ENCODE results near the gene PLBD2. TPM values are rescaled to one million over a fixed set of nuclear protein-coding genes. Genes with fewer than 3 reads are reported as not detected.

Gene PLBD2
- total RNA-seq, 1 experiment from 2014 or later, result 18.8 TPM

DNA sequence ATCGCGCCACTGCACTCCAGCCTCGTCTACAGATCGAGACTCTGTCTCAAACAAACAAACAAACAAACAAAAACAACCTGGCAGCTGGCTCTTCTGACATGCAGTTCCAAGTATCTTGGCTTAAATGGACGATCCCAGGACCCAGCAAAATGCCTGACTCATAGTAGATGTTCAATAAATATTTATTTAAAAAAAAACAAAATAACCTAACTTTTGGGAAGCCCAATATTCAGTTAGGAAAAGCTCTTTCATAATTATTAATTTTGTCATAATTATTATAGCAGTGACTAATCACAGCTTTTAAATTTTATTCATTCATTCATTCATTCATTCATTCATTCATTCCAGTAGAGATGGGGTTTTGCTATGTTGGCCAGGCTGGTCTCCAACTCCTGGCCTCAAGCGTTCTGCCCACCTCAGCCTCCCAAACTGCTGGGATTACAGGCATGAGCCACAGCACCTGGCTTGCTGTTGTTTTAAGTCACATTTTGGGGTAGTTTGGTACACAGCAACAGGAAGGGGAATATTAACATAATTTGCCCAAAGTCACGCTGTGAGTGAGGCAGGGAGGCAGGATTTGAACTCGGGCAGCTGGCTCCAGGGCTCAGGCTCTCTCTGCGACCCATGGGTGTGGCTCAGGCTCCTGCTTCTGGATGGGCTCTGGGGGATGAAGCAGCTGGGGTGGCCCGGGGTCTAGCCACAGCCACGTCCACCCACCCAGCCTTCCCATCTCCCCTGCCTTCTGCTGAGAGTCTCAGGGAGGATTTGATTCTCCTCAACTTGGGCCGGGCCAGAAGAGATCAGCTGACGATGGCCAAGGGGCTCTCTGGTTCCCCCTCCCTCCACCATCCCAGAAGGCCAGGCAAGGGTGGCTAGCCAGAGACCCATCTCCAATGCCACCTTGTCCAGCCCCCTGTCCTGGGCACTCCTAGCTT is 42.9 kb downstream of the PLBD2 start:
- H3K9me3 ChIP-seq (ENCODE audit: low read length), result no peaks in the 10 kb centered on the region
- no peaks in the 10 kb centered on the region for H3K4me1 ChIP-seq (ENCODE audit: insufficient read depth, low read length)
- no peaks in the 10 kb centered on the region for H3K79me2 ChIP-seq (ENCODE audit: low read length)
- H3K36me3 ChIP-seq (ENCODE audit: low read depth, low read length), result no peaks in the 10 kb centered on the region
- no peaks in the 10 kb centered on the region for H4K20me1 ChIP-seq (ENCODE audit: low read length)
- ChIA-PET POLR2A (ENCODE audit: unreplicated experiment) (no interaction called here), CTCF (no interaction called here)
- no peak overlapping the region for H3K27ac ChIP-seq (ENCODE audit: low read length)
- intact Hi-C loops (cut with micrococcal nuclease), result no loop called here
- H2AFZ ChIP-seq (ENCODE audit: low read length), result no peak overlapping the region
- ATAC-seq (no peak), DNase-seq (no peak)
- no peaks in the 10 kb centered on the region for H3K27me3 ChIP-seq (ENCODE audit: low read length)
- no peak overlapping the region for H3K9ac ChIP-seq (ENCODE audit: low read length)
- H3K4me2 ChIP-seq (ENCODE audit: low read length), result no peak overlapping the region
- no peak overlapping the region for H3K4me3 ChIP-seq (ENCODE audit: low read length)
- BruUV-seq (replicated peaks), result no TSS peak
- no peaks in the 10 kb centered on the region for H3F3A ChIP-seq (ENCODE audit: low read length, unreplicated experiment)
- H3K9me2 ChIP-seq (replicated peaks; ENCODE audit: low read length), result no peaks in the 10 kb centered on the region
- TF ChIP-seq EZH2phosphoT487 (IDR thresholded peaks at IDR 0.05; ENCODE audit: borderline replicate concordance, low read length) (no peak), EZH2 (IDR thresholded peaks at IDR 0.05; ENCODE audit: low read length, unreplicated experiment) (no peak)
- TF ChIP-seq, protein P1, sequence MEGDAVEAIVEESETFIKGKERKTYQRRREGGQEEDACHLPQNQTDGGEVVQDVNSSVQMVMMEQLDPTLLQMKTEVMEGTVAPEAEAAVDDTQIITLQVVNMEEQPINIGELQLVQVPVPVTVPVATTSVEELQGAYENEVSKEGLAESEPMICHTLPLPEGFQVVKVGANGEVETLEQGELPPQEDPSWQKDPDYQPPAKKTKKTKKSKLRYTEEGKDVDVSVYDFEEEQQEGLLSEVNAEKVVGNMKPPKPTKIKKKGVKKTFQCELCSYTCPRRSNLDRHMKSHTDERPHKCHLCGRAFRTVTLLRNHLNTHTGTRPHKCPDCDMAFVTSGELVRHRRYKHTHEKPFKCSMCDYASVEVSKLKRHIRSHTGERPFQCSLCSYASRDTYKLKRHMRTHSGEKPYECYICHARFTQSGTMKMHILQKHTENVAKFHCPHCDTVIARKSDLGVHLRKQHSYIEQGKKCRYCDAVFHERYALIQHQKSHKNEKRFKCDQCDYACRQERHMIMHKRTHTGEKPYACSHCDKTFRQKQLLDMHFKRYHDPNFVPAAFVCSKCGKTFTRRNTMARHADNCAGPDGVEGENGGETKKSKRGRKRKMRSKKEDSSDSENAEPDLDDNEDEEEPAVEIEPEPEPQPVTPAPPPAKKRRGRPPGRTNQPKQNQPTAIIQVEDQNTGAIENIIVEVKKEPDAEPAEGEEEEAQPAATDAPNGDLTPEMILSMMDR (conservative IDR thresholded peaks at IDR 0.05; ENCODE audit: low read depth, low read length), result no peak

DNA sequence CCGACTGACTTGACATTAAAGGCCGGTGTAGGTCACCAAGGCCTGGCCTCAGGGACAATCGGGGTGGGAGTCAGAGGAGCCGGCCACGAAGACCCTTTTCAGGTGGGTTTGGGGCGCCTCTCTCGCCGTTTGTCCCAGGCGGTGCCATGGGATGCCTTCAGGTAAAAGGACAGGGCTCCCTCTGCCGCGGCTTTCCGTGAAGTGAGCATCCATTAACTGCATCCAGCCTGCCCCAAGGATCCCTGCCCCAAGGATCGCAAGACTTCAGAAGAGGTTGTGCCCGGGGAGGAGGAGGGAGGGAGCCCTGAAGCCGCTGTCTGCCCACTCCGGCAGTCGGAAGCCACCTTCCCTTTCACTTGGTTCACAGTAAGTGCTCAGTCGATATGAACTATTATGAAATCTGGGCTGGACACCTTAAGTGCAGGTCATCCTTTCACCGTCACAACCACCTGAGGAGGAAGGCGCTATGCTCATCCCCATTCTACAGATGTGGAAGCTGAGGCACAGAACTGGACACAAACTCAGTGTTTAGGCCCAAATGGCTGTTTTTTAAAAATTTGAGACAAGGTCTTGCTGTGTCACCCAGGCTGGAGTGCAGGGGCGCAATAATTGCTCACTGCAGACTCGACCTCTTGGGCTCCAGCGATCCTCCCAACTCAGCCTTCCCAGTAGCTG is 44.3 kb downstream of the PLBD2 start:
- H3K9ac ChIP-seq (ENCODE audit: low read length), result no peak overlapping the region
- intact Hi-C loops (cut with micrococcal nuclease), result no loop called here
- no peak overlapping the region for H3K4me2 ChIP-seq (ENCODE audit: low read length)
- no peaks in the 10 kb centered on the region for H3K79me2 ChIP-seq (ENCODE audit: low read length)
- ChIA-PET CTCF (interaction anchor here (0.8 kb wide), 1 partner anchor 33 kb away, joined by 3 read pairs; no protein-coding TSS in a partner anchor), POLR2A (ENCODE audit: unreplicated experiment) (interaction anchor here (0.7 kb wide), 1 partner anchor 1224 kb away, joined by 3 read pairs; no protein-coding TSS in a partner anchor)
- no TSS peak for BruUV-seq (replicated peaks)
- no peak for ATAC-seq
- DNase-seq, result no peak
- no peaks in the 10 kb centered on the region for H3K9me2 ChIP-seq (replicated peaks; ENCODE audit: low read length)
- H3K27me3 ChIP-seq (ENCODE audit: low read length), result no peaks in the 10 kb centered on the region
- no peak for TF ChIP-seq EZH2phosphoT487 (IDR thresholded peaks at IDR 0.05; ENCODE audit: borderline replicate concordance, low read length)
- TF ChIP-seq, protein P1 (conservative IDR thresholded peaks at IDR 0.05; ENCODE audit: low read depth, low read length), result no peak
- TF ChIP-seq EZH2 (IDR thresholded peaks at IDR 0.05; ENCODE audit: low read length, unreplicated experiment), result no peak
- no peaks in the 10 kb centered on the region for H4K20me1 ChIP-seq (ENCODE audit: low read length)
- H2AFZ ChIP-seq (ENCODE audit: low read length), result no peak overlapping the region
- H3K9me3 ChIP-seq (ENCODE audit: low read length), result no peaks in the 10 kb centered on the region
- no peak overlapping the region for H3K4me3 ChIP-seq (ENCODE audit: low read length)
- H3F3A ChIP-seq (ENCODE audit: low read length, unreplicated experiment), result no peaks in the 10 kb centered on the region
- no peak overlapping the region for H3K27ac ChIP-seq (ENCODE audit: low read length)
- H3K36me3 ChIP-seq (ENCODE audit: low read depth, low read length), result no peaks in the 10 kb centered on the region
- peaks cover 2% of the 10 kb centered on the region; the same call in 1 of the 2 replicates for H3K4me1 ChIP-seq (ENCODE audit: insufficient read depth, low read length)
